Keratinocyte (primary cell): ENCODE measurements around the gene HOXA5. TPM values are rescaled to one million over a fixed set of nuclear protein-coding genes. Genes with fewer than 3 reads are reported as not detected.

Source experiments
- DNase-seq: peaks from one replicate; pipeline ENCODE4 v3.0.0-alpha.2; 2011; ENCODE audit warnings: low read depth, missing footprints, low spot score
- FAIRE-seq: peaks from 2 replicates; lab custom pipeline; 2011; peaks lifted over from hg19 to GRCh38; lab: Jason Lieb, UNC
- H2AFZ ChIP-seq: 2 replicates; pipeline ENCODE4 v1.6.0; 2012; ENCODE audit warnings: low read length, control low read depth, inconsistent platforms; ENCODE audit not compliant: control insufficient read depth
- H3K27ac ChIP-seq: 2 replicates; pipeline ENCODE4 v1.5.1; 2011; ENCODE audit warnings: low read length; ENCODE audit not compliant: control insufficient read depth, insufficient read depth
- H3K27me3 ChIP-seq: 3 replicates; pipeline ENCODE4 v1.6.0; 2011; ENCODE audit warnings: low read length; ENCODE audit not compliant: control insufficient read depth, insufficient read depth; ENCODE audit errors: extremely low read depth
- H3K36me3 ChIP-seq, 2 experiments: 2 replicates in 1 of 2; 3 replicates in 1 of 2; pipeline ENCODE4 v1.5.1; 2011; ENCODE audit warnings: low read length in 2 of 2, mild to moderate bottlenecking in 1 of 2; ENCODE audit not compliant: control insufficient read depth in 2 of 2, insufficient read depth in 2 of 2; ENCODE audit errors: extremely low read depth in 1 of 2
- H3K4me1 ChIP-seq: 3 replicates; pipeline ENCODE4 v1.5.1; 2011; ENCODE audit warnings: low read length; ENCODE audit not compliant: control insufficient read depth, insufficient read depth; ENCODE audit errors: extremely low read depth
- H3K4me2 ChIP-seq: 3 replicates; pipeline ENCODE4 v1.6.0; 2011; ENCODE audit warnings: low read depth, low read length; ENCODE audit not compliant: control insufficient read depth, insufficient read depth; ENCODE audit errors: extremely low read depth
- H3K4me3 ChIP-seq, 3 experiments: fragments of 200-600 bp in 1 of 3; sonication (generic) in 1 of 3; 2 replicates in 2 of 3; 3 replicates in 1 of 3; pipeline ENCODE4 v1.5.1; 2011 to 2016; ENCODE audit warnings: low read length in 3 of 3, mild to moderate bottlenecking in 3 of 3, control low read depth in 2 of 3, inconsistent platforms in 1 of 3, low read depth in 1 of 3, mixed read lengths in 1 of 3, mixed run types in 1 of 3, moderate library complexity in 1 of 3; ENCODE audit not compliant: control insufficient read depth in 2 of 3, insufficient read depth in 2 of 3; ENCODE audit errors: extremely low read depth in 1 of 3
- H3K79me2 ChIP-seq: 2 replicates; pipeline ENCODE4 v1.6.0; 2012; ENCODE audit warnings: low read length; ENCODE audit not compliant: control insufficient read depth, insufficient read depth
- H3K9ac ChIP-seq: 3 replicates; pipeline ENCODE4 v1.6.0; 2011; ENCODE audit warnings: low read length; ENCODE audit not compliant: control insufficient read depth, insufficient read depth; ENCODE audit errors: extremely low read depth
- H3K9me1 ChIP-seq: 3 replicates; pipeline ENCODE4 v1.6.0; 2011; ENCODE audit warnings: low read length; ENCODE audit not compliant: control insufficient read depth, insufficient read depth; ENCODE audit errors: extremely low read depth
- H3K9me3 ChIP-seq: 2 replicates; pipeline ENCODE4 v1.5.1; 2012; ENCODE audit warnings: low read depth, low read length; ENCODE audit not compliant: control insufficient read depth
- H4K20me1 ChIP-seq: 3 replicates; pipeline ENCODE4 v1.6.0; 2011; ENCODE audit warnings: low read length; ENCODE audit not compliant: control insufficient read depth, insufficient read depth; ENCODE audit errors: extremely low read depth
- CTCF ChIP-seq, 3 experiments: IDR thresholded peaks in 1 of 3; conservative IDR thresholded peaks in 1 of 3; optimal IDR thresholded peaks in 1 of 3; 2 replicates in 2 of 3; 3 replicates in 1 of 3; pipeline versions ENCODE3 to v1.5.1; 2011; ENCODE audit warnings: low read length in 3 of 3, mild to moderate bottlenecking in 3 of 3, moderate library complexity in 2 of 3, control low read depth in 1 of 3, inconsistent platforms in 1 of 3; ENCODE audit not compliant: insufficient read depth in 2 of 3; ENCODE audit errors: extremely low read depth in 1 of 3
- EZH2 ChIP-seq: IDR thresholded peaks from one replicate; pipeline ENCODE4 v1.6.1; 2012; ENCODE audit warnings: inconsistent platforms, mild to moderate bottlenecking, low read length, moderate library complexity
- dilution Hi-C: fragments of 300-500 bp; cut with MboI; formaldehyde crosslinking; loops from one replicate; pipeline ENCODE4 v1.7.0; 2020; ENCODE audit warnings: low sequenced_read_pairs; ENCODE audit not compliant: extremely low pct_ligation_motif_present
- polyA plus RNA-seq, 5 experiments: library from polyadenylated mRNA; depleted of rRNA in 3 of 5; stranded (reverse) in 3 of 5; stranded (forward) in 1 of 5; unstranded in 1 of 5; fragments of >200 nt; gene quantifications; 1 replicate in 1 of 5; 2 replicates in 3 of 5; 3 replicates in 1 of 5; pipeline versions ENCODE4 v1.2.1 to v1.2.3, GENCODE V29; 2011 to 2012; ENCODE audit warnings: missing spikeins in 2 of 5, low read depth in 1 of 5, low replicate concordance in 1 of 5

Gene HOXA5
- polyA plus RNA-seq, 1 donor (not counting 4 experiments of a cell fraction or from before 2014, with no cell fraction given) = 7.1 TPM

- Histone ChIP-seq H2AFZ (peak overlapping the region; percentile 53), H3K4me2 (peak overlapping the region; percentile 98), H3K27ac (peak overlapping the region; percentile 87), H3K9me3 (no peaks in the 10 kb centered on the region), H3K27me3 (peaks cover 2% of the 10 kb centered on the region), H3K9me1 (no peaks in the 10 kb centered on the region), H3K9ac (peak overlapping the region; percentile 83), H4K20me1 (no peaks in the 10 kb centered on the region), H3K4me3 (peak overlapping the region; percentile 78 to 94 (median 84)), H3K4me1 (peaks cover 32% of the 10 kb centered on the region), H3K79me2 (peaks cover 77% of the 10 kb centered on the region), H3K36me3 (peaks cover 0 to 4% of the 10 kb centered on the region in 2 experiments)
- FAIRE-seq (no peak), DNase-seq (no peak)
- TF ChIP-seq CTCF (optimal IDR thresholded peaks at IDR 0.05 in 1 of 3, IDR thresholded peaks at IDR 0.05 in 1 of 3, conservative IDR thresholded peaks at IDR 0.05 in 1 of 3; ENCODE audit: extremely low read depth in 1 of 3, insufficient read depth in 2 of 3, low read length in 3 of 3) (no peak), EZH2 (no peak)
- dilution Hi-C loops = no loop called here
Measured at GRCh38 chr7:27169658-27170425, 26.4 kb upstream of the HOXA5 start.

- peak overlapping the region; percentile 98 for H3K4me2 ChIP-seq
- peaks cover 90% of the 10 kb centered on the region for H3K79me2 ChIP-seq
- dilution Hi-C loops = no loop called here
- FAIRE-seq = no peak
- H3K4me3 ChIP-seq = peak overlapping the region; percentile 78 to 94 (median 84)
- H3K9me1 ChIP-seq = no peaks in the 10 kb centered on the region
- no peaks in the 10 kb centered on the region for H3K9me3 ChIP-seq
- H2AFZ ChIP-seq = peak overlapping the region; percentile 6
- H3K27ac ChIP-seq = peak overlapping the region; percentile 87
- DNase-seq = no peak
- TF ChIP-seq CTCF (optimal IDR thresholded peaks at IDR 0.05 in 1 of 3, IDR thresholded peaks at IDR 0.05 in 1 of 3, conservative IDR thresholded peaks at IDR 0.05 in 1 of 3; ENCODE audit: extremely low read depth in 1 of 3, insufficient read depth in 2 of 3, low read length in 3 of 3) = no peak
- no peak for TF ChIP-seq EZH2
- H3K36me3 ChIP-seq = peaks cover 7 to 8% of the 10 kb centered on the region in 2 experiments
- H3K4me1 ChIP-seq = peaks cover 32% of the 10 kb centered on the region
- no peaks in the 10 kb centered on the region for H4K20me1 ChIP-seq
- no peaks in the 10 kb centered on the region for H3K27me3 ChIP-seq
- peak overlapping the region; percentile 83 for H3K9ac ChIP-seq
Measured at GRCh38 chr7:27168265-27168947, 24.9 kb upstream of the HOXA5 start.
